Nephron (organoid): ENCODE results near the gene GRIK3.

Experiments
- H3K27ac Mint-ChIP-seq, 3 experiments: 2 replicates each; pipeline ENCODE4 v1.8.0; 2020; ENCODE audit warnings: mixed read lengths in 3 of 3, mild to moderate bottlenecking in 2 of 3, moderate library complexity in 1 of 3
- H3K27me3 Mint-ChIP-seq: 2 replicates; pipeline ENCODE4 v1.8.0; 2021; ENCODE audit warnings: low read depth, mild to moderate bottlenecking, moderate library complexity, mixed read lengths
- H3K36me3 Mint-ChIP-seq: 2 replicates; pipeline ENCODE4 v1.8.0; 2020; ENCODE audit warnings: low read depth, mixed read lengths
- H3K4me1 Mint-ChIP-seq: 2 replicates; pipeline ENCODE4 v1.8.0; 2020; ENCODE audit warnings: mixed read lengths
- H3K4me3 Mint-ChIP-seq, 3 experiments: 2 replicates each; pipeline ENCODE4 v1.8.0; 2020; ENCODE audit warnings: mild to moderate bottlenecking in 3 of 3, mixed read lengths in 3 of 3, moderate library complexity in 2 of 3
- H3K9me3 Mint-ChIP-seq: 2 replicates; pipeline ENCODE4 v1.8.0; 2020; ENCODE audit warnings: mixed read lengths
- CTCF ChIP-seq, 3 experiments: fragments of 200-600 bp; sonication (generic); IDR thresholded peaks; one replicate each; pipeline ENCODE4 v1.5.0; 2021; ENCODE audit warnings: antibody characterized with exemption in 3 of 3; ENCODE audit not compliant: unreplicated experiment in 3 of 3

The GRIK3 gene

GRCh38 chr1:36986241-36986985 is 47.9 kb downstream of the GRIK3 start:
- TF ChIP-seq CTCF (IDR thresholded peaks at IDR 0.05; ENCODE audit: unreplicated experiment in 3 of 3), result no peak
- peaks cover 58% of the 10 kb centered on the region for H3K27me3 Mint-ChIP-seq
- no peaks in the 10 kb centered on the region for H3K4me1 Mint-ChIP-seq
- H3K4me3 Mint-ChIP-seq, result no peak overlapping the region
- no peak overlapping the region for H3K27ac Mint-ChIP-seq
- H3K9me3 Mint-ChIP-seq, result no peaks in the 10 kb centered on the region
- H3K36me3 Mint-ChIP-seq, result no peaks in the 10 kb centered on the region

GRCh38 chr1:36984675-36985074 is 49.6 kb downstream of the GRIK3 start:
- no peaks in the 10 kb centered on the region for H3K4me1 Mint-ChIP-seq

GRCh38 chr1:36984026-36984425 is 50.3 kb downstream of the GRIK3 start:
- no peaks in the 10 kb centered on the region for H3K4me1 Mint-ChIP-seq
- no peak overlapping the region for H3K4me3 Mint-ChIP-seq
- H3K36me3 Mint-ChIP-seq, result no peaks in the 10 kb centered on the region
- peaks cover 66% of the 10 kb centered on the region for H3K27me3 Mint-ChIP-seq
- H3K9me3 Mint-ChIP-seq, result no peaks in the 10 kb centered on the region
- no peak for TF ChIP-seq CTCF (IDR thresholded peaks at IDR 0.05; ENCODE audit: unreplicated experiment in 3 of 3)
- no peak overlapping the region for H3K27ac Mint-ChIP-seq

More at GRCh38 chr1:36984675-36985074, 49.6 kb downstream of the GRIK3 start:
- H3K27me3 Mint-ChIP-seq, result peaks cover 63% of the 10 kb centered on the region
- H3K4me3 Mint-ChIP-seq, result no peak overlapping the region
- H3K36me3 Mint-ChIP-seq, result no peaks in the 10 kb centered on the region
- no peaks in the 10 kb centered on the region for H3K9me3 Mint-ChIP-seq
- no peak overlapping the region for H3K27ac Mint-ChIP-seq
- no peak for TF ChIP-seq CTCF (IDR thresholded peaks at IDR 0.05; ENCODE audit: unreplicated experiment in 3 of 3)

GRCh38 chr1:36982709-36983108 is 51.6 kb downstream of the GRIK3 start:
- no peaks in the 10 kb centered on the region for H3K9me3 Mint-ChIP-seq
- H3K27me3 Mint-ChIP-seq, result peaks cover 67% of the 10 kb centered on the region
- H3K27ac Mint-ChIP-seq, result no peak overlapping the region
- H3K4me3 Mint-ChIP-seq, result no peak overlapping the region
- H3K4me1 Mint-ChIP-seq, result no peaks in the 10 kb centered on the region
- no peak for TF ChIP-seq CTCF (IDR thresholded peaks at IDR 0.05; ENCODE audit: unreplicated experiment in 3 of 3)
- no peaks in the 10 kb centered on the region for H3K36me3 Mint-ChIP-seq

DNA sequence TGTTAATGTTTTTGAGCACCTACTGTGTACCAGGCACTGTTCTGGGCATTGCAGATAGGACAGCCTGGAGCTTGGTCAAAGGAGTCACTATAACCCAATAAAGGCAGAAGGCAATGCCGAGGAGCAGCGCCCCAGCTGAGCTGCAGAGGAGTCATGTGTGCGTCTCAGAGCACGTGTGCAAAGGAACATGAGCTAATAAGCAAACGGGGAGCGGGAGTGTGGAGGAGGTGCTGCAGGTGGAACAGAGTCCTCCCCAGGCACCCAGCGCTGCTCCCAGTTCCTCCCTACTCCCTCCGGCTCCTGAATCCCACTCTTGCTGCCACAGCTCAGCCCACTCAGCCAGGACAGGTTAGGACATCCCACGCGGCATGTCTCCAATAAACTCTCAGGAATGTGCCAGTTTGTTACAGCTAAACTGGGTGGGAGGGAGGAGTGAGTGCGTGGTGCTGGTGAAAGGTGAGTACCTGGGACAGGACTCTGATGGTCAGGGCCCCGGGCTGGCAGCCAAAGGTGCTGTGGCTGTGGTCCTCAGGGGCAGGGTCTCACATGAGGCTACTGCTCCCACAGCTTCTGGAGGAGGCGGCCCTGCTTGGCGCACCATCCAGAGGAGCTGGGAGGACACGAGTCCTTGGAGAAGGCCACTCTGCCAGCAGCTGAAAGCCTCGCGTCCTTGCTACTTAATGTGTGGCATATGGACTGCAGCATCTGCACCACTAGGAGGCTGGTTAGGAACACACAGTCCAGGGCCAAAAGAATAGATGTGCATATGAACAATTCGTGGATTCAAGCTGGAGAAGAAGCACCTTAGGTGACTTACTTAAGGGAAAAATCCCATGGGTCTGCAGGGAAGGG is 52.3 kb downstream of the GRIK3 start:
- H3K4me3 Mint-ChIP-seq, result no peak overlapping the region
- H3K36me3 Mint-ChIP-seq, result no peaks in the 10 kb centered on the region

More for the DNA sequence above, 52.3 kb downstream of the GRIK3 start:
- Mint-ChIP-seq H3K27me3 (peaks cover 68% of the 10 kb centered on the region), H3K4me1 (no peaks in the 10 kb centered on the region), H3K9me3 (no peaks in the 10 kb centered on the region), H3K27ac (no peak overlapping the region)
- TF ChIP-seq CTCF (IDR thresholded peaks at IDR 0.05; ENCODE audit: unreplicated experiment in 3 of 3), result no peak
